Measurements from ENCODE around the gene PRDM2. TPM values are rescaled to one million over a fixed set of nuclear protein-coding genes. Genes with fewer than 3 reads are reported as not detected.
A peak's percentile ranks its signal among the peaks of the same experiment; 100 is the strongest.

Gene PRDM2
- polyA plus RNA-seq, 3 donors, result 4.1 to 22.5 (median 7.6) TPM

- H3K27ac Mint-ChIP-seq, result peak overlapping the region in 1 of 7 donors; percentile 15
- H3K36me3 Mint-ChIP-seq, result peaks cover 43 to 66% of the 10 kb centered on the region in 2 donors
- no peak for DNase-seq
- TF ChIP-seq, protein P1, sequence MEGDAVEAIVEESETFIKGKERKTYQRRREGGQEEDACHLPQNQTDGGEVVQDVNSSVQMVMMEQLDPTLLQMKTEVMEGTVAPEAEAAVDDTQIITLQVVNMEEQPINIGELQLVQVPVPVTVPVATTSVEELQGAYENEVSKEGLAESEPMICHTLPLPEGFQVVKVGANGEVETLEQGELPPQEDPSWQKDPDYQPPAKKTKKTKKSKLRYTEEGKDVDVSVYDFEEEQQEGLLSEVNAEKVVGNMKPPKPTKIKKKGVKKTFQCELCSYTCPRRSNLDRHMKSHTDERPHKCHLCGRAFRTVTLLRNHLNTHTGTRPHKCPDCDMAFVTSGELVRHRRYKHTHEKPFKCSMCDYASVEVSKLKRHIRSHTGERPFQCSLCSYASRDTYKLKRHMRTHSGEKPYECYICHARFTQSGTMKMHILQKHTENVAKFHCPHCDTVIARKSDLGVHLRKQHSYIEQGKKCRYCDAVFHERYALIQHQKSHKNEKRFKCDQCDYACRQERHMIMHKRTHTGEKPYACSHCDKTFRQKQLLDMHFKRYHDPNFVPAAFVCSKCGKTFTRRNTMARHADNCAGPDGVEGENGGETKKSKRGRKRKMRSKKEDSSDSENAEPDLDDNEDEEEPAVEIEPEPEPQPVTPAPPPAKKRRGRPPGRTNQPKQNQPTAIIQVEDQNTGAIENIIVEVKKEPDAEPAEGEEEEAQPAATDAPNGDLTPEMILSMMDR (IDR thresholded peaks at IDR 0.05), result no peak
- peaks cover 5% of the 10 kb centered on the region for H3K4me1 Mint-ChIP-seq
- 93% methylated on average over 12 of the region's 14 CpGs for WGBS (ENCODE audit: insufficient coverage)
- H3K4me3 ChIP-seq (replicated peaks in 1 of 3; ENCODE audit: low read depth in 2 of 3, low read length in 3 of 3), result no peak overlapping the region
- no peak overlapping the region for H3K4me3 Mint-ChIP-seq
- H3K27ac ChIP-seq (ENCODE audit: low read depth in 1 of 2, low read length in 2 of 2), result no peak overlapping the region
- no peaks in the 10 kb centered on the region for H3K9me3 Mint-ChIP-seq
- peaks cover 48% of the 10 kb centered on the region for H3K79me2 ChIP-seq (ENCODE audit: insufficient read depth, low read length)
- H3K9ac ChIP-seq (ENCODE audit: insufficient read depth, low read length, poor library complexity, severe bottlenecking), result no peak overlapping the region
- H3K9me3 ChIP-seq (replicated peaks in 1 of 2; ENCODE audit: control insufficient read depth in 1 of 2, insufficient read depth in 1 of 2, low read length in 2 of 2), result no peaks in the 10 kb centered on the region
- peaks cover 36 to 92% of the 10 kb centered on the region in 2 donors for H3K36me3 ChIP-seq (replicated peaks in 1 of 2; ENCODE audit: control insufficient read depth in 1 of 2, insufficient read depth in 2 of 2, low read length in 2 of 2)
- peaks cover 100% of the 10 kb centered on the region for H4K20me1 ChIP-seq (ENCODE audit: insufficient read depth, low read length)
- H3K27me3 Mint-ChIP-seq (ENCODE audit: low read depth in 3 of 3), result peaks cover 0 to 2% (median 0%) of the 10 kb centered on the region in 3 donors
- no peak overlapping the region for H3K4me2 ChIP-seq (replicated peaks; ENCODE audit: extremely low read depth, low read length, poor library complexity, severe bottlenecking)
- no peak overlapping the region for H2AFZ ChIP-seq (ENCODE audit: insufficient read depth, low read depth, low read length, poor library complexity, severe bottlenecking)
- intact Hi-C loops (cut with micrococcal nuclease), result no loop called here
- H3K4me1 ChIP-seq (ENCODE audit: control insufficient read depth in 1 of 2, insufficient read depth in 2 of 2, low read length in 2 of 2), result no peaks in the 10 kb centered on the region
- H3K27me3 ChIP-seq (ENCODE audit: control insufficient read depth in 2 of 2, insufficient read depth in 2 of 2, low read length in 2 of 2), result no peaks in the 10 kb centered on the region
Measured at GRCh38 chr1:13793088-13793730, 93.2 kb downstream of the PRDM2 start.

DNA sequence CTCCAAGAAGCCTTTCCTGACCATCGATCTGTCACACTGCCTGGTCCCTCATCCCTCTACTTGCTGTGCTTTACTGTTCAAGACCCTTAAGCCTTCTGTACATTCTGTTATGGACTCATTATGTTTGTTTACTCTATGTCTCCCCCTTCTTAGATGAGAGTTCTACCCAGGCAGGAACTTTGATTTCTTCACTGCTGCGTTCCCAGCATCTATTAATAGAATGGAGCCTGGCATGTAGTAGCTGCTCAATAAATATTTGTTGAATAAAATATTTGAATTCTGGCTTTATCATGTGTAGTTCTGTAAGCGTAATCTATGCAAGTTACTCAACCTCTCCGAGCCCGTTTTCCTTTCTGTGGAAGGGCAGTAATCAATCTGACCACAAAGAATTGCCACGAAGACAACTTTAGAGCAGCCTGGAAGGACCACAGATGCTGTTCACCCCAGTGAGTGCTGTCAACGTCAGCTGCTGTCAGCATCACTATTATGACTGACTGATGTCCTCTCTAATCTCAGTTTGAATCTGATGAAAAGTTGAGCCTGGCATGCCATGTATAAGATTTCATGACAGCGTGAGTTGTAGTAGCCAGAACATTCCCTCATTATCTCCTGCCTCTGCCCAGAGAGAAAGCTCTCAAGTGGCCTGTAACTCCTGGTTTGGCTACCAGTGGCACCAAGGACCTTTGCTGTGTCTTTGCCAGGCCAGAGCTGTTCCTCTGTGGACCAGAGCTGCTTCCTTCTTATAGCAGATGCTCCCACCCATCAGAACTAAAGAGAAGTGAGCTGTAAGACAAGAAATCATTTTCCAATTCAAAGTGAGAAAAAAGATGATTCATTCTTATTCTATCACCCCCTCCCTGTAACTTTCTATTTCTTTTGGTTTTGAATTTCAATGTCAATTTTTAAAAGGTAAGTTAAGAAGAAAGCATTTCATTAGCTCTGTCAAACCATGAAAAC lies 94.5 kb downstream of the PRDM2 start:
- no peaks in the 10 kb centered on the region for H3K4me1 ChIP-seq (ENCODE audit: control insufficient read depth in 1 of 2, insufficient read depth in 2 of 2, low read length in 2 of 2)
- DNase-seq, result no peak
- peaks cover 26 to 87% of the 10 kb centered on the region in 2 donors for H3K36me3 ChIP-seq (replicated peaks in 1 of 2; ENCODE audit: control insufficient read depth in 1 of 2, insufficient read depth in 2 of 2, low read length in 2 of 2)
- peaks cover 99% of the 10 kb centered on the region for H4K20me1 ChIP-seq (ENCODE audit: insufficient read depth, low read length)
- H3K4me3 Mint-ChIP-seq, result no peak overlapping the region
- no peaks in the 10 kb centered on the region for H3K9me3 ChIP-seq (replicated peaks in 1 of 2; ENCODE audit: control insufficient read depth in 1 of 2, insufficient read depth in 1 of 2, low read length in 2 of 2)
- no peak overlapping the region for H3K4me2 ChIP-seq (replicated peaks; ENCODE audit: extremely low read depth, low read length, poor library complexity, severe bottlenecking)
- intact Hi-C loops (cut with micrococcal nuclease), result no loop called here
- H3K9me3 Mint-ChIP-seq, result no peaks in the 10 kb centered on the region
- no peak overlapping the region for H3K9ac ChIP-seq (ENCODE audit: insufficient read depth, low read length, poor library complexity, severe bottlenecking)
- peaks cover 0 to 2% (median 0%) of the 10 kb centered on the region in 3 donors for H3K27me3 Mint-ChIP-seq (ENCODE audit: low read depth in 3 of 3)
- H3K27ac Mint-ChIP-seq, result peak overlapping the region in 2 of 7 donors; percentile 68 to 72
- H3K4me1 Mint-ChIP-seq, result peaks cover 5% of the 10 kb centered on the region
- 77% methylated on average over 5 of the region's 8 CpGs for WGBS (ENCODE audit: insufficient coverage)
- TF ChIP-seq, protein P1 (IDR thresholded peaks at IDR 0.05), result no peak
- no peaks in the 10 kb centered on the region for H3K27me3 ChIP-seq (ENCODE audit: control insufficient read depth in 2 of 2, insufficient read depth in 2 of 2, low read length in 2 of 2)
- H3K27ac ChIP-seq (ENCODE audit: low read depth in 1 of 2, low read length in 2 of 2), result peak overlapping the region in 1 of 2 donors; percentile 9
- peaks cover 43 to 59% of the 10 kb centered on the region in 2 donors for H3K36me3 Mint-ChIP-seq
- no peak overlapping the region for H3K4me3 ChIP-seq (replicated peaks in 1 of 3; ENCODE audit: low read depth in 2 of 3, low read length in 3 of 3)
- H3K79me2 ChIP-seq (ENCODE audit: insufficient read depth, low read length), result peaks cover 35% of the 10 kb centered on the region
- H2AFZ ChIP-seq (ENCODE audit: insufficient read depth, low read depth, low read length, poor library complexity, severe bottlenecking), result no peak overlapping the region

All from CD14-positive monocyte (primary cell).